GM18868 (cell line): ENCODE results near the gene TMED7.

Experiments
- ATAC-seq: cut with Tn5 transposase; IDR thresholded peaks from one replicate; pipeline ENCODE4 v1.9.1; 2021; ENCODE audit warnings: mild to moderate bottlenecking, moderate library complexity; ENCODE audit not compliant: unreplicated experiment

TMED7 gene

GRCh38 chr5:115629903-115630302 lies 4.1 kb upstream of the TMED7 start:
- ATAC-seq: no peak

- no peak for ATAC-seq
These were observed 1.5 kb upstream of the TMED7 start for GRCh38 chr5:115627295-115627865.

GRCh38 chr5:115626445-115626823 lies 598 bp upstream of the TMED7 start:
- peak; percentile 29 for ATAC-seq

- ATAC-seq: no peak
These were observed 842 bp downstream of the TMED7 start for GRCh38 chr5:115624994-115625393.

GRCh38 chr5:115623658-115624057 lies 2.2 kb downstream of the TMED7 start:
- ATAC-seq: no peak

GRCh38 chr5:115621365-115621900 lies 4.4 kb downstream of the TMED7 start:
- no peak for ATAC-seq

- ATAC-seq: no peak
These were observed 8.9 kb downstream of the TMED7 start for GRCh38 chr5:115616892-115617291.

GRCh38 chr5:115616472-115616871 lies 9.4 kb downstream of the TMED7 start:
- no peak for ATAC-seq

- ATAC-seq: no peak
These were observed 14.0 kb downstream of the TMED7 start for GRCh38 chr5:115611873-115612272.

- ATAC-seq: no peak
These were observed 17.9 kb downstream of the TMED7 start for GRCh38 chr5:115607935-115608334.

GRCh38 chr5:115605436-115605835 lies 20.4 kb downstream of the TMED7 start:
- no peak for ATAC-seq

- peak; percentile 2 for ATAC-seq
These were observed 23.2 kb downstream of the TMED7 start for GRCh38 chr5:115602591-115603125.

GRCh38 chr5:115601701-115602590 lies 23.9 kb downstream of the TMED7 start, which contains the start of gene TICAM2:
Gene TICAM2 (minus strand): TSS chr5:115602479. CDS start chr5:115581256, 21,223 bp downstream.
- peak; percentile 68 for ATAC-seq

GRCh38 chr5:115600766-115601165 lies 25.1 kb downstream of the TMED7 start:
- ATAC-seq: no peak

- no peak for ATAC-seq
These were observed 25.9 kb downstream of the TMED7 start for GRCh38 chr5:115599924-115600323.

- ATAC-seq: peak; percentile 47
These were observed 26.3 kb downstream of the TMED7 start for GRCh38 chr5:115599502-115599901.

GRCh38 chr5:115594128-115595047 lies 31.4 kb downstream of the TMED7 start:
- ATAC-seq: no peak

- ATAC-seq: peak; percentile 13
These were observed 36.8 kb downstream of the TMED7 start for GRCh38 chr5:115589043-115589442.

GRCh38 chr5:115588640-115589039 lies 37.2 kb downstream of the TMED7 start:
- peak; percentile 73 for ATAC-seq

- ATAC-seq: no peak
These were observed 39.2 kb downstream of the TMED7 start for GRCh38 chr5:115586525-115587146.
